Measurements from ENCODE around the gene TMEM18. TPM values are rescaled to one million over a fixed set of nuclear protein-coding genes. Genes with fewer than 3 reads are reported as not detected.

The TMEM18 gene
- total and polyA plus RNA-seq, 2 of the 4 experiments (the other 2 are of a cell fraction), result 15.2 to 30.2 TPM

DNA sequence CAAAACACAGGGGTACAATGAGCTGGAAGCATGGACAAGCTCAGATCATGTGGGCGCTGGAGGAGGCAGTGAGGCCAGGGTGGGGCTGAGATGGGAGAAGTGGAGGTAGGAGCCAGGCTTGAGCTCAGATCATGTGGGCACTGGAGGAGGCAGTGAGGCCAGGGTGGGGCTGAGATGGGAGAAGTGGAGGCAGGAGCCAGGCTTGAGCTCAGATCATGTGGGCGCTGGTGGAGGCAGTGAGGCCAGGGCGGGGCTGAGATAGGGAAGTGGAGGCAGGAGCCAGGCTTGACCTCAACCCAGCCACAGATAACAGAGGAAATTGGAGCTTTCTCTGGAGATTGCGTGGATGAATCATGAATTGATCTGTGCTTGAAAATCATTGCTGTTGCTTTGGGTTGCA is 48.3 kb upstream of the TMEM18 start:
- ChIA-PET POLR2A (ENCODE audit: unreplicated experiment) (no interaction called here), CTCF (interaction anchor here (1.6 kb wide), 1 partner anchor 10 kb away, joined by 6 read pairs; no protein-coding TSS in a partner anchor)
- Histone ChIP-seq H4K20me1 (ENCODE audit: insufficient read depth, low read length) (no peaks in the 10 kb centered on the region), H3K14ac (replicated peaks; ENCODE audit: low read depth, low read length) (no peak overlapping the region), H3K9me3 (ENCODE audit: control insufficient read depth, insufficient read depth, low read length) (no peaks in the 10 kb centered on the region), H3K18ac (ENCODE audit: low read depth, low read length) (no peak overlapping the region), H3K56ac (ENCODE audit: extremely low read depth, insufficient read depth, low read length) (no peak overlapping the region), H3K79me1 (ENCODE audit: low read depth in 1 of 2, low read length in 2 of 2) (no peaks in the 10 kb centered on the region), H2AK5ac (ENCODE audit: low read depth, low read length) (no peak overlapping the region), H3K27ac (ENCODE audit: insufficient read depth, low read length) (no peak overlapping the region), H2BK15ac (ENCODE audit: low read depth, low read length) (no peak overlapping the region), H3K4me2 (ENCODE audit: low read depth, low read length) (no peak overlapping the region), H3K27me3 (ENCODE audit: control insufficient read depth, insufficient read depth, low read length) (no peaks in the 10 kb centered on the region), H4K91ac (ENCODE audit: insufficient read depth, low read depth, low read length) (no peak overlapping the region), H3K4me1 (ENCODE audit: control insufficient read depth, insufficient read depth, low read length) (no peaks in the 10 kb centered on the region), H3K4ac (ENCODE audit: low read depth, low read length) (no peak overlapping the region), H3K36me3 (ENCODE audit: control insufficient read depth, insufficient read depth, low read length) (no peaks in the 10 kb centered on the region), H2BK120ac (ENCODE audit: low read depth, low read length) (no peak overlapping the region), H2AK9ac (replicated peaks; ENCODE audit: low read depth, low read length, poor library complexity) (no peak overlapping the region), H4K8ac (ENCODE audit: low read depth in 2 of 2, low read length in 2 of 2) (no peak overlapping the region), H3K23ac (ENCODE audit: low read depth, low read length) (no peak overlapping the region), H2BK5ac (ENCODE audit: low read depth, low read length, poor library complexity, severe bottlenecking) (no peak overlapping the region), H3K4me3 (ENCODE audit: insufficient read depth, low read depth, low read length) (no peak overlapping the region), H4K5ac (ENCODE audit: low read depth, low read length) (no peak overlapping the region), H3K9me1 (ENCODE audit: insufficient read depth, low read length) (0 out of 2 replicates have a peak, but pooled peaks cover 4% of the 10 kb centered on the region), H3K9ac (ENCODE audit: low read depth, low read length) (no peak overlapping the region), H2BK20ac (ENCODE audit: low read depth, low read length) (no peak overlapping the region), H2AFZ (replicated peaks; ENCODE audit: low read length, poor library complexity) (no peak overlapping the region)
- WGBS, 2 experiments (ENCODE audit: extremely low coverage in 2 of 2, insufficient read length in 1 of 2), result 38% methylated on average over 2 of the region's 4 CpGs; no CpG with 5 or more reads in 1 of the 2 experiments
- TF ChIP-seq RCOR1 (IDR thresholded peaks at IDR 0.05; ENCODE audit: insufficient replicate concordance, low read length) (no peak), RAD21 (IDR thresholded peaks at IDR 0.05; ENCODE audit: low read length) (no peak), SMC3 (IDR thresholded peaks at IDR 0.05; ENCODE audit: low read depth, low read length) (no peak), RFX5 (IDR thresholded peaks at IDR 0.05; ENCODE audit: low read depth, low read length) (no peak), BHLHE40 (IDR thresholded peaks at IDR 0.05; ENCODE audit: low read depth, low read length) (no peak), POLR2A (IDR thresholded peaks at IDR 0.05; ENCODE audit: low read depth, low read length) (no peak), MAFK (IDR thresholded peaks at IDR 0.05; ENCODE audit: low read depth, low read length) (no peak), CEBPB (IDR thresholded peaks at IDR 0.05; ENCODE audit: low read depth, low read length) (no peak), MAZ (IDR thresholded peaks at IDR 0.05; ENCODE audit: borderline replicate concordance, low read depth, low read length) (no peak), MXI1 (IDR thresholded peaks at IDR 0.05; ENCODE audit: borderline replicate concordance, low read depth, low read length) (no peak), FOS (IDR thresholded peaks at IDR 0.05; ENCODE audit: low read depth, low read length) (no peak), CHD1 (IDR thresholded peaks at IDR 0.05; ENCODE audit: low read depth, low read length) (no peak), ELK1 (IDR thresholded peaks at IDR 0.05; ENCODE audit: borderline replicate concordance, low read depth, low read length) (no peak), CTCF (conservative IDR thresholded peaks at IDR 0.05; ENCODE audit: low read depth, low read length) (no peak), NFE2L2 (IDR thresholded peaks at IDR 0.05; ENCODE audit: low read depth, low read length) (no peak)
- TF ChIP-seq, protein P1, sequence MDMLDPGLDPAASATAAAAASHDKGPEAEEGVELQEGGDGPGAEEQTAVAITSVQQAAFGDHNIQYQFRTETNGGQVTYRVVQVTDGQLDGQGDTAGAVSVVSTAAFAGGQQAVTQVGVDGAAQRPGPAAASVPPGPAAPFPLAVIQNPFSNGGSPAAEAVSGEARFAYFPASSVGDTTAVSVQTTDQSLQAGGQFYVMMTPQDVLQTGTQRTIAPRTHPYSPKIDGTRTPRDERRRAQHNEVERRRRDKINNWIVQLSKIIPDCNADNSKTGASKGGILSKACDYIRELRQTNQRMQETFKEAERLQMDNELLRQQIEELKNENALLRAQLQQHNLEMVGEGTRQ (IDR thresholded peaks at IDR 0.05; ENCODE audit: low read depth, low read length), result no peak
- in situ Hi-C loops (cut with MboI; ENCODE audit: low sequenced_read_pairs), result no loop called here
- ATAC-seq (ENCODE audit: low read depth) (no peak), DNase-seq (no peak)
- BruUV-seq (replicated peaks), result no TSS peak
- dilution Hi-C loops (cut with HindIII; ENCODE audit: low sequenced_read_pairs, unreplicated experiment), result no loop called here
- intact Hi-C loops (cut with micrococcal nuclease), result no loop called here

All from IMR-90 (cell line).